ENCODE results near the gene KIRREL1.

KIRREL1 gene

DNA sequence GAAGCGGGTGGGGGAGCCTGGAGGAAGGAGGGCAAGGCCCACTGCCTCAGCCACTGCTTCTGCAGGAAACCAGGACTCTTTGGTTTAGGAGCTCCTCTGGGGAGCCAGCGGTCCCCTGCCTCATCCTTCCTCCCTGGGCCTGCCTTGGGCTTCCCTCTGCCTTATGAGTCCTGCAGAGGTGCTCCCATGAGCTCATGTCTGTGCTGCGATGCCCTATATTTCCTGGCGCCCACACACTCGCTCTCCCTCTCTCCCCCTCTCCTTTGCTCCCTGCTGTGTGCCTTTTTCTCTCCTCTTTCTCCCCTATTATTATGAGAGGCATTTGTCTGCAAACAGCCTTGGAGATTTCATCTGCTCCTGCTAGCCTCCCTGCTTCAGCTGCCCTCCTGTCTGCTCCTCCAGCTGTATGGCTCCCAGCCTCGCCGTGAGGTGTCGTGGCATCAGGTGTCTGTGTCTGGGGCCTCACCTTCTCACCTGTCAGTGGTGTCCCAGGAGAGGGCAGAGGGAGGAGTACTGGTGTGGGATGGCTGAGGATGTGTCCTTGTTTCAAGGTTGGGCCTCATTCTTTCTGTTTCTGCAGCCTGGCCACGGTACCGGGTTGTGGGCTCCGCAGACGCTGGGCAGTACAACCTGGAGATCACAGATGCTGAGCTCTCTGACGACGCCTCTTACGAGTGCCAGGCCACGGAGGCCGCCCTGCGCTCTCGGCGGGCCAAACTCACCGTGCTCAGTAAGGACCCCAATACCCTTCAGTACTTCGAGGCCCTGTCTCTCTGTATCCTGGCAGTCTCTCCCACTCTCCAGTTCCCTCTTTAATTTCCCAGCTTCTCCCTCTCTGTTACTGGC, 84.2 kb downstream of the KIRREL1 start:
- CTCF ChIA-PET: interaction anchor here (1.6 kb wide), 2 partner anchors 18 to 86 kb away, joined by 4 to 5 read pairs; no protein-coding TSS in a partner anchor
- DNase-seq (ENCODE audit: extremely low spot score): no peak
- POLR2A ChIA-PET: no interaction called here
- TF ChIP-seq, protein P1, sequence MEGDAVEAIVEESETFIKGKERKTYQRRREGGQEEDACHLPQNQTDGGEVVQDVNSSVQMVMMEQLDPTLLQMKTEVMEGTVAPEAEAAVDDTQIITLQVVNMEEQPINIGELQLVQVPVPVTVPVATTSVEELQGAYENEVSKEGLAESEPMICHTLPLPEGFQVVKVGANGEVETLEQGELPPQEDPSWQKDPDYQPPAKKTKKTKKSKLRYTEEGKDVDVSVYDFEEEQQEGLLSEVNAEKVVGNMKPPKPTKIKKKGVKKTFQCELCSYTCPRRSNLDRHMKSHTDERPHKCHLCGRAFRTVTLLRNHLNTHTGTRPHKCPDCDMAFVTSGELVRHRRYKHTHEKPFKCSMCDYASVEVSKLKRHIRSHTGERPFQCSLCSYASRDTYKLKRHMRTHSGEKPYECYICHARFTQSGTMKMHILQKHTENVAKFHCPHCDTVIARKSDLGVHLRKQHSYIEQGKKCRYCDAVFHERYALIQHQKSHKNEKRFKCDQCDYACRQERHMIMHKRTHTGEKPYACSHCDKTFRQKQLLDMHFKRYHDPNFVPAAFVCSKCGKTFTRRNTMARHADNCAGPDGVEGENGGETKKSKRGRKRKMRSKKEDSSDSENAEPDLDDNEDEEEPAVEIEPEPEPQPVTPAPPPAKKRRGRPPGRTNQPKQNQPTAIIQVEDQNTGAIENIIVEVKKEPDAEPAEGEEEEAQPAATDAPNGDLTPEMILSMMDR (IDR thresholded peaks at IDR 0.05; ENCODE audit: control extremely low read depth, extremely low read depth, low read depth, missing control alignments): no peak

DNA sequence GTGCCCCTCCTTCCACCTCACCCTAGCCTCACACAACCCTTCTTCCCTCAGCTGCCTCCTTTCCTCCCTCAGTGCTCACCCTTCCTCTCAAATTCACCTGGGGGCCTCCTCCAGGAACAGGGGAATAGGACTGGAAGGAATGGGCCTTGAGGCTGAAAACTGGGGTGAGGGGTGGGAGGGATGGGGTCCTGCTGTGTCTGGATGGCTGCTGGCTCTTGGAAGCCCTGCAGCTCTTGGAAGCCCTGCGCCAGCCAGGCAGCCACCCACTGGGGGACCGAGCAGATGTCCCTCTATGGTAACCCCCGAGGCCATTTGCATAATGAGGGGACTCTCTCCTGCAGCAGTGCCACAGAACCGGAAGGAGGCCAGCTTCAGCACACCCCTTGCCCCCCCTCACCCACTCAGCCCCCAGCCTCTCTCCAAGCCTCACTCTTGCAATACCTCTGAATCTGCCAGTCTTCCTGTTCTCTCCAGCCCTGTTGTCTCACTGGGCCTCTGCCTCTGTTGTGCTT, 85.2 kb downstream of the KIRREL1 start:
- no peak for DNase-seq (ENCODE audit: extremely low spot score)
- ChIA-PET POLR2A (no interaction called here), CTCF (interaction anchor here (1.6 kb wide), 1 partner anchor 17 kb away, joined by 4 read pairs; no protein-coding TSS in a partner anchor)
- TF ChIP-seq, protein P1 (IDR thresholded peaks at IDR 0.05; ENCODE audit: control extremely low read depth, extremely low read depth, low read depth, missing control alignments): no peak

DNA sequence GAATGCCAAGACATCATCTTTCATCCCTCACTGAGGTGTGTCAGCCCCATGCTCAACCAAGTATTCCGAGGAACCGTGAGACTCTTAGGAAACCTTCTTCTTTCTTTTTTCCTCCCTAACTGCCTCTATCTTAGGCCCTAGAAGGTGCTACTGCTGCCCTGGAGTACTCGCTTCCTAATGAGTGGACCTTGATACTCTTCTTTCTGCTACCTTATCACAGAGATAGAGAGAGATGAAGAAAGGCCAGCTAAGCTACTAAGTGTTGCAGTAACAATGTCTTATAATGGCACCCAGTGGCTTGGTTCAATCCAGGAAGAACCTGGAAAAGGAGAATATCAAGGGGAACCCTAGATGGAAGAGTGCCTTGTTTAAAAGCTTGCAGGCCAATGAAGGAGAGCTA, 86.6 kb downstream of the KIRREL1 start:
- DNase-seq (ENCODE audit: extremely low spot score): no peak
- TF ChIP-seq, protein P1 (IDR thresholded peaks at IDR 0.05; ENCODE audit: control extremely low read depth, extremely low read depth, low read depth, missing control alignments): no peak
- CTCF ChIA-PET: interaction anchor here (2.1 kb wide), 1 partner anchor 44 kb away, joined by 4 read pairs; no protein-coding TSS in a partner anchor
- POLR2A ChIA-PET: no interaction called here

DNA sequence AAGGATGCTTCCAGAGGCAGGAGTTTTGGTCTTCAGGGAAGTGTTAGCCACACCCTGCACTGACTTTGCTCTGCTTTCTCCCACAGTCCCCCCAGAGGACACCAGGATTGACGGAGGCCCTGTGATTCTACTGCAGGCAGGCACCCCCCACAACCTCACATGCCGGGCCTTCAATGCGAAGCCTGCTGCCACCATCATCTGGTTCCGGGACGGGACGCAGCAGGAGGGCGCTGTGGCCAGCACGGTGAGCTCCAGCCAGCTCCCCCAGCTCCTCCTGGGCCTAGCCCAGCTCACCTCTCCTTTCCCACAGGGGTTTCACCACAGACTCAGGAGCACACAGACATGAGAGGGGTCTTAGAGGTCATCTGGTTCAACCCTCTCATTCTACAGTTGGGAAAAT, 90.9 kb downstream of the KIRREL1 start:
- no peak for DNase-seq (ENCODE audit: extremely low spot score)
- CTCF ChIA-PET: interaction anchor here (1.7 kb wide), 1 partner anchor 11 kb away, joined by 6 read pairs; no protein-coding TSS in a partner anchor
- POLR2A ChIA-PET: no interaction called here
- TF ChIP-seq, protein P1 (IDR thresholded peaks at IDR 0.05; ENCODE audit: control extremely low read depth, extremely low read depth, low read depth, missing control alignments): no peak

DNA sequence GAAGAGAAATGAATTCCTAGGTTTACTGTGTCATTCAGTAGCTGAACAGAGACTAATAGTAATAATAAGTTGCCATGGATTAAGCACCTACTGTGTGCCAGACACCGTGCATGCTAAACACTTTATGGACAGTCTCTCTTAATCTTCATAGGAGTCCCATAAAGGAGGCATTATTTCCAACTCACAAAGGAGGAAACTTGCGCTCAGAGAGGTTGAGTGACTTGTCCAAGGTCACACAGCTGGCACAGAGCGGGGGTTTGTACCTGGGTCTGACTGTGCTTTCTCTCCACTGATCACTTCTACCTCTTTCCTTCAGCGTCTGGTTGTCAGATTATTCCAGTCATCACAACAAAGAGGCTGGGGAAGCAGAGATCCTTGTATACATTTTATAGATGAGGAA, 91.3 kb downstream of the KIRREL1 start:
- no peak for DNase-seq (ENCODE audit: extremely low spot score)
- TF ChIP-seq, protein P1 (IDR thresholded peaks at IDR 0.05; ENCODE audit: control extremely low read depth, extremely low read depth, low read depth, missing control alignments): no peak
- ChIA-PET CTCF (interaction anchor here (1.7 kb wide), 1 partner anchor 11 kb away, joined by 6 read pairs; no protein-coding TSS in a partner anchor), POLR2A (no interaction called here)

DNA sequence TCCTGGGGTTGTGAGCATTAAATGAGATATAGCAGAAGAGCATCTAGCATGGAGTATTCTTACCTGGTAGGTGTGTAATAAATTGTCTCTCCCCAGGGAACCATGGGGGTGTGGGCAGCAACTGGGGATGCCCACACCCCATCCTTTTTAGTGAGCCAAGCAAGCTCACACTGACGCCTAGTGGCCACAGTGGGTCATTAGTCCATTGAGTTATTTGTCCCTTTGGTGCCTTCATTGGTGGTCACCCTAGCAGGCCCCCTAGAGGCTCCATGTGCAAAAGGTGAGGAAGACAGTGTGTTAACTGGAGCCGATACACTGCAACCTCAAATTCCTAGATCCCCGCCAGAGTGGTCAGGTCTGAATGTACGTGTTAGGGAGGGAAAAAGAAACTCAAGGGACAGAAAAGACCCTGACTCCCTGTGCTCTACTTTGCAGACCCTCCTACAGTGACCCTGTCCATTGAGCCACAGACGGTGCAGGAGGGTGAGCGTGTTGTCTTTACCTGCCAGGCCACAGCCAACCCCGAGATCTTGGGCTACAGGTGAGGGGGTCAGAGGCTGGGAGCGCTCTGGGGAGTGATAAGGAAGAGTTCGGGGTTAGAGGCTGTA, 94.0 kb downstream of the KIRREL1 start:
- TF ChIP-seq, protein P1 (IDR thresholded peaks at IDR 0.05; ENCODE audit: control extremely low read depth, extremely low read depth, low read depth, missing control alignments): peak; percentile 74
- ChIA-PET POLR2A (no interaction called here), CTCF (interaction anchor here (0.9 to 3.0 kb wide), 11 partner anchors 9 to 96 kb away, joined by 3 to 18 read pairs (median 4); no protein-coding TSS in a partner anchor)
- DNase-seq (ENCODE audit: extremely low spot score): peak; percentile 75
